Fibroblast of skin of left quadriceps (primary cell): ENCODE measurements around the gene UBC.
"Not testable (repeated sequence)": the region's sequence is repeated elsewhere in the genome, so short reads cannot be mapped to it uniquely, and the experiment has no call there.

Experiments
- DNase-seq, 2 experiments: peaks; one replicate each; pipeline ENCODE4 v3.0.0-alpha.2; 2013; ENCODE audit warnings: low read depth in 2 of 2

Gene UBC

DNA sequence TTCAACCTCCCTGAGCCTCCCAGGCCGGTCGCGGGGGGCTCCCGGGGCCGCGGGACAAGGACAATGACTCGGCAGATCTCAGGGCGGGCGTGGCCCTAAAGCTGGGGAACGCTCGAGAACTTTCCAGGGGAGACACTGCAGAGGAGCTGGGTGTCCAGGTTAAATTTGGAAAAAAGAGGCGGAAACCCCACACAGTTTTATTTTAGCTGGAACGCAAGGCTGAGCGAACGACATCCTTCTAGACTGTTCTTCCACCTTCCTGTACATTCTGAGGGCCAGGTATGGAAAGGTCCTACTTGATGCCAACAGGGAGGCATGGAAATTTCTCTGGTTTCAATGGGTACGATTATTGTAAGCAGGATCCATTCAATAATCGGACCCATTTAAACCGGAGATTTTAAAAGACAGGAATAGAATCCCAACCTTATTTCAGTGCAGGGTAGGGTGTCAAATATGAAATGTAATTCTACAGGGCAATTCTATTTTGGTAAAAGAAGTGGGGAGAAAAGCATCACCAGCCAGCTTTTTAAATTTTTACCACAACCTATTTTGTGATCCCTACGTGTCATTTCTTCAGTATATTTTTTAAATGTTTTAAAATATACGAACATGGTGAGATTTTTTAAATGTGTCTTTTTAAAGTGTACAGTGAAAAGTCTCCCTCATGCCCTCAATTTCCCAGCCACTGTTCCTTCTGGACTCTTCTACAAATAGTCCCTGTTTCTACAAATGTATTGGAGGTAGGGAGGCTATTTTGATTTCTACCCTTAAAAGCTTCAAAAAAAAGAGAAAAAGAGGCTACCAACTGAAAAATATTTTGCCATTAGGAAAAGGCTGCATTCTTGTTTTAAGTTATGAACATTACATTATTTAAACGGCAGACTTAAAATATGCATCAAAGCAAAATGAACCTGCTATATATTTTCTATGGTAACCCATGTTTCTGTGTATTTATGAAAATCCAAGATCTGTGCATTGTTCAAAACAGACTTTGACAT is 1.1 kb upstream of the UBC start:
- no peak for DNase-seq

DNA sequence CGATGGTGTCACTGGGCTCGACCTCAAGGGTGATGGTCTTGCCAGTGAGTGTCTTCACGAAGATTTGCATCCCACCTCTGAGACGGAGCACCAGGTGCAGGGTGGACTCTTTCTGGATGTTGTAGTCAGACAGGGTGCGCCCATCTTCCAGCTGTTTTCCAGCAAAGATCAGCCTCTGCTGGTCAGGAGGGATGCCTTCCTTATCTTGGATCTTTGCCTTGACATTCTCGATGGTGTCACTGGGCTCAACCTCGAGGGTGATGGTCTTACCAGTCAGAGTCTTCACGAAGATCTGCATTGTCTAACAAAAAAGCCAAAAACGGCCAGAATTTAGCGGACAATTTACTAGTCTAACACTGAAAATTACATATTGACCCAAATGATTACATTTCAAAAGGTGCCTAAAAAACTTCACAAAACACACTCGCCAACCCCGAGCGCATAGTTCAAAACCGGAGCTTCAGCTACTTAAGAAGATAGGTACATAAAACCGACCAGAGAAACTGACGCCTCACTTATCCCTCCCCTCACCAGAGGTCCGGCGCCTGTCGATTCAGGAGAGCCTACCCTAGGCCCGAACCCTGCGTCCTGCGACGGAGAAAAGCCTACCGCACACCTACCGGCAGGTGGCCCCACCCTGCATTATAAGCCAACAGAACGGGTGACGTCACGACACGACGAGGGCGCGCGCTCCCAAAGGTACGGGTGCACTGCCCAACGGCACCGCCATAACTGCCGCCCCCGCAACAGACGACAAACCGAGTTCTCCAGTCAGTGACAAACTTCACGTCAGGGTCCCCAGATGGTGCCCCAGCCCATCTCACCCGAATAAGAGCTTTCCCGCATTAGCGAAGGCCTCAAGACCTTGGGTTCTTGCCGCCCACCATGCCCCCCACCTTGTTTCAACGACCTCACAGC is 717 bp downstream of the UBC start:
- no peak for DNase-seq

DNA sequence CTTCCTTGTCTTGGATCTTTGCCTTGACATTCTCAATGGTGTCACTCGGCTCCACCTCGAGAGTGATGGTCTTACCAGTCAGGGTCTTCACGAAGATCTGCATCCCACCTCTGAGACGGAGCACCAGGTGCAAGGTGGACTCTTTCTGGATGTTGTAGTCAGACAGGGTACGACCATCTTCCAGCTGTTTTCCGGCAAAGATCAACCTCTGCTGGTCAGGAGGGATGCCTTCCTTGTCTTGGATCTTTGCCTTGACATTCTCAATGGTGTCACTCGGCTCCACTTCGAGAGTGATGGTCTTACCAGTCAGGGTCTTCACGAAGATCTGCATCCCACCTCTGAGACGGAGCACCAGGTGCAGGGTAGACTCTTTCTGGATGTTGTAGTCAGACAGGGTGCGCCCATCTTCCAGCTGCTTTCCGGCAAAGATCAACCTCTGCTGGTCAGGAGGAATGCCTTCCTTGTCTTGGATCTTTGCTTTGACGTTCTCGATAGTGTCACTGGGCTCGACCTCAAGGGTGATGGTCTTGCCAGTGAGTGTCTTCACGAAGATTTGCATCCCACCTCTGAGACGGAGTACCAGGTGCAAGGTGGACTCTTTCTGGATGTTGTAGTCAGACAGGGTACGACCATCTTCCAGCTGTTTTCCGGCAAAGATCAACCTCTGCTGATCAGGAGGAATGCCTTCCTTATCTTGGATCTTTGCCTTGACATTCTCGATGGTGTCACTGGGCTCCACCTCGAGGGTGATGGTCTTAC is 1.7 kb downstream of the UBC start:
- DNase-seq: not testable (repeated sequence)

GRCh38 chr12:124911521-124911920 is 2.9 kb downstream of the UBC start:
- not testable (repeated sequence) for DNase-seq

DNA sequence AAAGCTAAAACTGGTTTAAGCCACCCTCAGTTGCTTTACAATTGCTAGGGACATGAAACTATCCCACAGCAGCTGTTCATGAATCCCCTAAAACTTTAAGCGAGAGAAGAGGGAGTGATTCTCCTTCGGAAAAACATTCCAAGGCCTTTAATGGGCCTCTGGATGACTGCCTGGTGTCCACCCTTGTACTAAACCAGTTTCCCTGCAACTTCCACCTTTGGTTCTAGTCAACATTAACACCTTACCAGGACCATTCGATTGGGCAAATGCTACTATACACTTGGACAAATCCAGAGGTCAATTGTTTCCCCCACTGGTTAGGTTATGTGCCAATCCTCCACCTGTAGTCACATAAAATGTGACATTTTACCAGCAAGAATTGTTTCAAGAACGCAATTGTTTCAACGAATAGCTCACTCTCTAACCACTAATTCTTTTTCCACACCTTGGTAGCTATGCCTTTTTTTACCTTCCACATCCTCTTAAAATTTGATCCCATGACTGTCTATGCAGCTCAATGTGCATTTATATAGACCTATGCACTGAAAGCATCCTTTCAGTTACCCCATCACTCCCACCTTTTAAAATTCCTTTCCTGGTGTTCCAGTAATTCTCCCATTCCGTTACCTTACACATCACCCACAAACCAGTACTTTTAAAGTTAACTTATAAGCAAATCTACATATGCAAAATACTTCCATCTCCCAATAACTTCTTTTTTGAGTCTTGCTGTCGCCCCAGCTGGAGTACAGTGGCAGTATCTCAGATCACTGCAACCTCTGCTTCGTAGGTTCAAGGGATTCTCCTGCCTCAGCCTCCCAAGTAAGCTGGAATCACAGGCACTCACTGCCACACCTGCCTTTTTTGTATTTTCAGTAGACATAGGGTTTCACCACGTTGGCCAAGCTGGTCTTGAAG is 3.6 kb downstream of the UBC start:
- DNase-seq: no peak

GRCh38 chr12:124909831-124910560 is 4.5 kb downstream of the UBC start:
- no peak for DNase-seq

DNA sequence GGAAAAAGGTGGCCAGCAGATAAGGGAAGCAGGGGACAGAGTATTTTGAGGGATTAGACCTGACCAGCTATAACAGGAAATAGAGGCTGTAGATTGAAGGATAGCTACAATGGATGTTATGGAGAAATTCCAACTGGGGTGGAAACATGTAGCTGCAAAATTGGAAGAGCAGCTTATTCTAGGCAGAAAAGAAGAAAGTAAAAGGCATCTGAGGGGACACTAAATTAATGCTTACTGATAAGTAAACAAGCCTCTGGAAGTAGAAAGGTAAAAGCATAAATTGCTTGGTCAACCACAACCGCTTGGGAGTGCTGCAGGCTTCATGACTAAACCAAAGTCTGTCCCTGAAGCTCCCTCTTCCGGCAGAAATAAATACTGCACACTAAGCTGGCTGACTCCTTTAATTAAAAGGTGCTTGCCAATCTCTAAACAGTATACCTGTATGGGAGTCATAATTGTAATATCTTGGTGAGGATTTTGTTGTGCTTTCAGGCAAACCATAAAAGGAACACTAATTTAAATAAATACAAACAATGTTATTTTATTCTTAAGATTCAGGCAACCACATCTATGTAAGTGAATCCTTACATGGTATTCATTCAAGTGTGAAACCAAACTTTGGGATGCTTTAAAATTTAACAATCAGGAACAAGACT is 7.7 kb downstream of the UBC start:
- peak; percentile 71 to 76 for DNase-seq

DNA sequence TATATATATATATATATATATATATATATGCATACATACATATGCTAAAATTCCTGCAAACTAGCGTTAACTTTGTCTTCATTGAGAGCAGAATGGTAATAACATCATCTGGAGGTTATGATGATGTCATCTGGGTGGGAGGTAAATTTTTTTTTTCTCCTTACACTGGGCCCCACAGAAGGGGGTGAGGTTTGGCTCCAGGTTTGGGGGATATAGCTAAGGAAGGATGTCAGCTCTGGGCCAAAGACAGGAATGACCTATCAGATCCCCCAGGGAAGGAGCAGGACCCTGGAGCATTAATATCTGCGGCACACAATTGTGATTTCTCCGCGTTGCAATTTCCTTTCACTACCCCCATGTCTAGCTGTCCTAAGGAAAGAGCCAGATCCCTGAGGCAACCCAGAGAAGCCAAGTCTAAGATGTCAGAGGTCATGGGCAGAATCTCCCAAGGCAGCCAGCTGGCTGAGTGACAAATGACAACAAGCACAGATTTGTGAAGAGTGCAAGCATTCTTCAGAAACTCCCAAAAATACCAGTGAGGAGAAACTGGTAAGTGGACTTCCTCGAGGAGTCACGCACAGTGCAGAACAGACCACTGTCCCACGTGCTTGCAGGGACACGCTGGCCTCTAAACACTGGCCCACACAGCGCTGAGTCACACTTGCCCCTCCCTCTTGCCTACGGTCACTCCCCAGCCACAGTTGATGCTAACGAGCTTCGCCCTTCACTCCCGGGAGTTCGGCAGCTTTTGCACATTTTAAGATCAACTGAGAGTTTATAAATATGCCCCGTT is 9.9 kb downstream of the UBC start:
- no peak for DNase-seq

DNA sequence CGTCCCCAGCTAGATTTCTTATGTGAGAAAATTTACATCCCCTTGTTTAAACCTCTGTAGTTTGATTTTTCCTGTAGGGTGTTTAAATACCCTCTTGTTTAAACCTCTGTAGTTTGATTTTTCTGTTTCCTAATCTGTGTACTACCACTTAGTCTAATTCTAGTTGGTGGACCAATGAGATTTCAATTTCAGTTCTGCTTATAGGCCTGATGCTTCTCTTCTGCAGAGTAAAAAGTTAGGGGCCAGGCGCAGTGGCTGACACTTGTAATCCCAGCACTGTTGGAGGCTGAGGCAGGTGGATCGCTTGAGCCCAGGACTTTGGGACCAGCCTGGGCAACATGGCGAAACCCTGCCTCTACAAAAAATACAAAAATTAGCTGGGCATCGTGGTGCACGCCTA is 11.5 kb downstream of the UBC start:
- no peak for DNase-seq

- no peak for DNase-seq
Observed at GRCh38 chr12:124901003-124901402, 13.4 kb downstream of the UBC start.

- DNase-seq: not testable (repeated sequence)
Observed at GRCh38 chr12:124900345-124900795, 14.1 kb downstream of the UBC start.

GRCh38 chr12:124898923-124899294 is 15.5 kb downstream of the UBC start:
- DNase-seq: no peak

DNA sequence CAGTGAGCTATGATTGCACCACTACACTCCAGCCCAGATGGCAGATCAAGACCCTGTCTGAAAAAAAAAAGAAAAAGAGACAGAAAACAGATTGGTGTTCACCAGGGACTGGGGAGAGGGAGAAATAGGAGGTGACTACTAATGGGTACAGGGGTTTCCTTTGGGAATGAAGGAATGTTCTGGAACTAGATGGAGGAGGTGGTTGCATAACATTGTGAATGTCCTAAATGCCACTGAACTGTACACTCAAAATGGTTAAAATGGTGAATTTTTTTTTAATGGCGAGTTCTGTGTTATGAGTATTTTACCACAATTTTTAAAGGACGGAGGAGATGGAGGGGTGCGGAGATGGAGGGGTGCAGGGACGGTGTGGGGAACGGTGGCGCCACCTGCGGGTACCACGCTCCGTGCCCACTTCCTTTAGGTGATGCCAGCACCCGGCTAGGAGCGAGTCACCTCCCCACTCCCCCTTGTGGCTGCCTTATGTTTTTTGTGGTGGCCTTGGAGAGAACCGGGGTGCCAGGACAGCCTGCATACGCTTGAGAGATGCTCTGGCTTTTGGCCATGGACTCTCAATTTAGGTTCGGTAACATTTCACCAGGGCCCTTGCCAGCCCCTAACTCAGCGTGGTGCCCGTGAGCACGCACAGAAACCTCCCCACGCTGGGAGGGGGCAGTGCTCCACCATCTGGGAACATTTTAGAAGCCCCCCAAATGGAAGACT is 16.1 kb downstream of the UBC start:
- DNase-seq: no peak

DNA sequence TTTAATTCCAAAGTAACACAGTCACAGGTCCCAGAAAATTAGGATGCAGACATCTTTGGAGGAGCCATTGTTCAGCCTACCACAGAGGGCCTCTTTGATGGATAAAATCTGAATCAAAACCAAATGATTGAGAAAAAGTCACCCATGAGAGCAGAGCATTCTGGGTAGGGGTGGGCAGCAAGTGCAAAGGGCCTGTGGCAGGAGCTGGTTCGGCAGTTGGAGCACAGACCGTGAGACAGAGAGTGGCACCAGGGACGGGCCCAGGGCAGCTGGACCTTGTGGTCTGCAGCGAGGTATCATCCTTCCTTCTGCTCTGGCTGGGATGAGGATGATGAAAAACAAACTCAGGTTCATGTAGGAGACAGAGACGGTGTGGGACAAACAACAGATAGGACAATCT is 18.0 kb downstream of the UBC start:
- DNase-seq: no peak

GRCh38 chr12:124893792-124894516 is 20.5 kb downstream of the UBC start:
- DNase-seq: no peak

- DNase-seq: no peak
Observed at GRCh38 chr12:124888260-124888659, 26.2 kb downstream of the UBC start.

- not testable (repeated sequence) for DNase-seq
Observed at GRCh38 chr12:124887766-124888165, 26.7 kb downstream of the UBC start.
